GM18508 (cell line): ENCODE measurements around the gene GAGE12F.
"Not testable (repeated sequence)": the region's sequence is repeated elsewhere in the genome, so short reads cannot be mapped to it uniquely, and the experiment has no call there.

Source experiments
- ATAC-seq: cut with Tn5 transposase; IDR thresholded peaks from one replicate; pipeline ENCODE4 v1.9.1; 2021; ENCODE audit warnings: moderate number of reproducible peaks; ENCODE audit not compliant: insufficient read depth, unreplicated experiment

GAGE12F gene

GRCh38 chrX:49560542-49560941 lies at the start of gene GAGE12F:
GAGE12F (plus strand) TSS chrX:49560842; CDS start chrX:49561997, 1,155 bp downstream.
- ATAC-seq = not testable (repeated sequence)

GRCh38 chrX:49531877-49532276 lies 28.8 kb upstream of the GAGE12F start, which contains the start of gene GAGE12C:
GAGE12C (plus strand) TSS chrX:49532177; CDS start chrX:49533332, 1,155 bp downstream.
- ATAC-seq = not testable (repeated sequence)

GRCh38 chrX:49541433-49541832 lies 19.2 kb upstream of the GAGE12F start, which contains the start of gene GAGE12D:
GAGE12D (plus strand) TSS chrX:49541733; CDS start chrX:49542888, 1,155 bp downstream.
- not testable (repeated sequence) for ATAC-seq

- not testable (repeated sequence) for ATAC-seq
Observed at GRCh38 chrX:49550989-49551388, 9.7 kb upstream of the GAGE12F start, which contains the start of gene GAGE12E. GAGE12E (plus strand) TSS chrX:49551289; CDS start chrX:49552444, 1,155 bp downstream.

GRCh38 chrX:49568728-49569127 lies 8.1 kb downstream of the GAGE12F start:
- ATAC-seq = not testable (repeated sequence)

GRCh38 chrX:49569152-49569551 lies 8.5 kb downstream of the GAGE12F start:
- not testable (repeated sequence) for ATAC-seq

GRCh38 chrX:49570100-49570499 lies 9.5 kb downstream of the GAGE12F start, which contains the start of gene GAGE12G:
GAGE12G (plus strand) TSS chrX:49570400; CDS start chrX:49571555, 1,155 bp downstream.
- not testable (repeated sequence) for ATAC-seq

GRCh38 chrX:49579649-49580048 lies 19.0 kb downstream of the GAGE12F start, which contains the start of gene GAGE12H:
GAGE12H (plus strand) TSS chrX:49579949; CDS start chrX:49581104, 1,155 bp downstream.
- ATAC-seq = not testable (repeated sequence)

GRCh38 chrX:49589196-49589595 lies 28.6 kb downstream of the GAGE12F start, which contains the start of gene GAGE2A:
GAGE2A (plus strand) TSS chrX:49589496; CDS start chrX:49590651, 1,155 bp downstream.
- ATAC-seq = not testable (repeated sequence)

- ATAC-seq = not testable (repeated sequence)
Observed at GRCh38 chrX:49589769-49590478, 29.3 kb downstream of the GAGE12F start.

- ATAC-seq = not testable (repeated sequence)
Observed at GRCh38 chrX:49590488-49590887, 29.8 kb downstream of the GAGE12F start.

- not testable (repeated sequence) for ATAC-seq
Observed at GRCh38 chrX:49598720-49599119, 38.1 kb downstream of the GAGE12F start, which contains the start of gene GAGE1. GAGE1 (plus strand) TSS chrX:49599020; CDS start chrX:49600175, 1,155 bp downstream.

GRCh38 chrX:49610718-49611310 lies 50.2 kb downstream of the GAGE12F start:
- no peak for ATAC-seq
